Peyer's patch (tissue), 4 donors: Measurements from ENCODE around the gene FBL. TPM values are rescaled to one million over a fixed set of nuclear protein-coding genes. Genes with fewer than 3 reads are reported as not detected.
"Not testable (repeated sequence)": the region's sequence is repeated elsewhere in the genome, so short reads cannot be mapped to it uniquely, and the experiment has no call there.

Experiments used
- DNase-seq, 3 donors: peaks; one replicate each; pipeline ENCODE4 v3.0.0-alpha.2; 2017 to 2019
- H3K27ac ChIP-seq, 4 donors: fragments of 200-600 bp; sonication (generic); one replicate each; pipeline ENCODE4 v1.5.1; 2016 to 2019
- H3K27me3 ChIP-seq, 2 donors: fragments of 200-600 bp; sonication (generic); one replicate each; pipeline ENCODE4 v1.5.1; 2019
- H3K36me3 ChIP-seq, 3 donors: fragments of 200-600 bp; sonication (generic); one replicate each; pipeline ENCODE4 v1.5.1; 2016 to 2019
- H3K4me1 ChIP-seq, 4 donors: fragments of 200-600 bp; sonication (generic); one replicate each; pipeline ENCODE4 v1.5.1; 2016 to 2019
- H3K4me3 ChIP-seq, 4 donors: fragments of 200-600 bp; sonication (generic); 1 replicate in 3 of 4; 2 replicates in 1 of 4; pipeline ENCODE4 v1.5.1; 2016 to 2019; ENCODE audit warnings: mild to moderate bottlenecking in 1 of 4
- H3K9me3 ChIP-seq, 4 donors: fragments of 200-600 bp; sonication (generic); one replicate each; pipeline ENCODE4 v1.5.1; 2016 to 2019; ENCODE audit warnings: mild to moderate bottlenecking in 1 of 4
- POLR2A ChIP-seq, 2 donors: fragments of 450-650 bp; IDR thresholded peaks; one replicate each; pipeline ENCODE4 v1.5.1; 2017; ENCODE audit warnings: antibody characterized with exemption in 2 of 2, mild to moderate bottlenecking in 2 of 2, moderate library complexity in 2 of 2
- total RNA-seq, 4 donors: library from RNA; depleted of rRNA; stranded (reverse); fragments of >200 nt; gene quantifications; one replicate each; pipeline ENCODE4 v1.1.0, GENCODE V29; 2016
- TF ChIP-seq, protein P1 (sequence below), 6 experiments: fragments of 450-650 bp in 4 of 6; fragments of 200-600 bp in 2 of 6; sonication (generic) in 1 of 6; IDR thresholded peaks; one replicate each; pipeline ENCODE4 v1.5.1; 2017 to 2019; ENCODE audit warnings: antibody characterized with exemption in 6 of 6, mild to moderate bottlenecking in 3 of 6, moderate library complexity in 1 of 6

The FBL gene
- 100 to 1,000 TPM in 3 of 4 donors, 10 to 100 TPM in 1; 42.4 to 206 (median 103) TPM for total RNA-seq

DNA sequence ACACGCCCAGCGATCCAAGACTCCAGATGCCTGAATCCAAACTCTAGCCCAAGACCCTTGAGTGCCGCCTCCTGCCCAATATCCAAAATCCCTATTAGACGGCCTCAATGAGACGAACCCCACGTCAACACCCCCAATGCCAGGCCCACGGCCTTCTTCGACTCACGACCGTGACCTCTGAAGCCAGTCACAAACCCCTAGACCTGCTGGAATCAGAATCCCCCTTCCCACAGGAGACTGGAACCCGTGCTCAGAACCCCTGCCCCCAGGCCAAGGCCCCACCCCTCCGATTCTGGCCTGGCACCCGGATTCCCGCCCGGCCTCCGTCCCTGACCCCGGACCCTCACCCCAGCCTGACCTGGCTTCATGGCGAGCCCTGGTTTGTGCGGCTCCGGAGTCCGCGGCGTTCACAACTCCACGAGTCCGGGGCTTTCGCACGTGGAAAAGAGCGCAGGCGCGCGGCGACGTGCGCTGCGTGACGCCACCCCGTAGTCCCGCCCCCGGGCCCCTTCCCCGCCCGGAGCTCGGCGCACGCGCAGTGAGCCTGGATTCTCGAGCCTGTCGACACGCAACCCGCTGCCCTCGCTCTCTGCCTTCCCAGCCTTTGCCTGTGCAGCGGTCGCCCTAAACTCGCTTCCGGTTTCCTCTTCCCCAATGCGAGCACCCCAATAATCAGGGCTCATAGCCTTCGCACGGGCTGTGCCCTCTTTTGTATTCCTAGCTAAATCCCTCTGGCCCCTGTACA, at the start of gene FBL:
FBL (minus strand) TSS at position 447 of the 745 bp plus-strand sequence; CDS start at position 368, 79 bp downstream.
- Histone ChIP-seq H3K36me3 (no peaks in the 10 kb centered on the region), H3K4me3 (peak within 1 kb of the TSS; percentile 85 to 93 (median 88)), H3K27ac (peak within 1 kb of the TSS; percentile 85 to 87 (median 85)), H3K4me1 (peaks cover 0 to 32% (median 11%) of the 10 kb centered on the region in 4 donors), H3K27me3 (no peaks in the 10 kb centered on the region), H3K9me3 (no peaks in the 10 kb centered on the region)
- peak; percentile 95 to 98 (median 98) for DNase-seq
- TF ChIP-seq POLR2A (IDR thresholded peaks at IDR 0.05): peak; percentile 36 to 73
- TF ChIP-seq, protein P1, sequence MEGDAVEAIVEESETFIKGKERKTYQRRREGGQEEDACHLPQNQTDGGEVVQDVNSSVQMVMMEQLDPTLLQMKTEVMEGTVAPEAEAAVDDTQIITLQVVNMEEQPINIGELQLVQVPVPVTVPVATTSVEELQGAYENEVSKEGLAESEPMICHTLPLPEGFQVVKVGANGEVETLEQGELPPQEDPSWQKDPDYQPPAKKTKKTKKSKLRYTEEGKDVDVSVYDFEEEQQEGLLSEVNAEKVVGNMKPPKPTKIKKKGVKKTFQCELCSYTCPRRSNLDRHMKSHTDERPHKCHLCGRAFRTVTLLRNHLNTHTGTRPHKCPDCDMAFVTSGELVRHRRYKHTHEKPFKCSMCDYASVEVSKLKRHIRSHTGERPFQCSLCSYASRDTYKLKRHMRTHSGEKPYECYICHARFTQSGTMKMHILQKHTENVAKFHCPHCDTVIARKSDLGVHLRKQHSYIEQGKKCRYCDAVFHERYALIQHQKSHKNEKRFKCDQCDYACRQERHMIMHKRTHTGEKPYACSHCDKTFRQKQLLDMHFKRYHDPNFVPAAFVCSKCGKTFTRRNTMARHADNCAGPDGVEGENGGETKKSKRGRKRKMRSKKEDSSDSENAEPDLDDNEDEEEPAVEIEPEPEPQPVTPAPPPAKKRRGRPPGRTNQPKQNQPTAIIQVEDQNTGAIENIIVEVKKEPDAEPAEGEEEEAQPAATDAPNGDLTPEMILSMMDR (IDR thresholded peaks at IDR 0.05): no peak

DNA sequence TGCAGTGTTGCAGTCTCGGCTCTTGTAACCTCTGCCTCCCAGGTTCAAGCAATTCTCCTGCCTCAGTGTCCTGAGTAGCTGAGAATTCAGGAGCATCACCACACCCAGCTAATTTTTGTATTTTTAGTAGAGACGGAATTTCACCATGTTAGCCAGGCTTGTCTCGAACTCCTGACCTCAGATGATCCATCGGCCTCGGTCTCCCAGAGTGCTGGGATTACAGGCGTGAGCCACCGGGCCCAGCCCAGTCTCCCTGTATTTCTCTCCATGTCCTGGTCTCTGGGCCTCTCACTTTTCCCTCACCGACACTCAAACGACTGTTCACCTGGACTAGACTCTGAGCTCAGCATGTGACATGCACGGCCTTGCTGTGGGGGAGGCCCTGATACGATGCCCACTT, 48.9 kb upstream of the FBL start:
- not testable (repeated sequence) for H3K27me3 ChIP-seq, H3K27ac ChIP-seq, H3K36me3 ChIP-seq, H3K4me3 ChIP-seq, H3K4me1 ChIP-seq, H3K9me3 ChIP-seq, DNase-seq

GRCh38 chr19:39894236-39894606, 48.0 kb upstream of the FBL start:
- not testable (repeated sequence) for H3K9me3 ChIP-seq, H3K27me3 ChIP-seq, H3K27ac ChIP-seq, H3K4me3 ChIP-seq, H3K4me1 ChIP-seq, H3K36me3 ChIP-seq
- peak in 1 of 3 donors; percentile 2 for DNase-seq

DNA sequence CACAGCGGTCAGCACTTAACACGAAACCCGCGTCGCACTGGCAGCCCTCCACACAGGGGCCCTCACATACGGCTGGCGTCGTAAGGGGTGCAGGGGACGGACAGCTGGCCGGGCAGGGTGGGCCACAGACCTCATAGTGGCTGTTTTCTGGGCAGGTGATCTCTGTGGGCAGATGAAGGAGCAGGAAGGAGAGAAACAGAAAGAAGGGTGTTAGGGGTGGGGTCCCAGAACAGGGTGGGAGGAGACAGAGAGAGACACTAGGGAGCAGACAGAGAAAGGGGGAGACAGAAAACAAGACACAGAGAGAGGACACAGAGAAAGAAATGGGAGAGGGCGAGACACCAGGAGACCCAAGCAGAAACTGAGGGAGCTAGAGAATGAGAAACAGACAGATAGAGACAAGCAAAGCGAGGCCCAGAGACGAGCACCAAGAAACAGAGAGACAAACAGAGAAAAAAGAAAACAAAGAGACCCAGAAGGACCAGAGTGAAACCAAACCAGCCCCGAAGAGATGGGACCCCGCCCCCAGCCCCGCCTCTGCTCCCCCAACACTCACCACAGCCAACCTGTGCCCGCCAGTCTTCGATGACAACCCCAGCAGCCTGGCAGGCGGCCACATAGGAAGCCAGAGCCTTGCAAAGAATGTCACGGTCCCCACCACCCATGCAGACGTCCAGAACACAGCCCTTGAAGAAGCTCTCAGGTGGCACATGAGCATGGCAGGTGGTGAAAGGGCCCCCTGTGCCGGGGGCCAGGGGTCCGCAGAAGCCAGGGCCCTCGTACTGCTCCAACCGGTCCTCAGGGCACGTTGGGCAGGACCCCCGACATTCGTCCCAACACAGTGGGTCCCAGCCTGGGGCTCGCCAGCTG, 47.4 kb upstream of the FBL start:
- not testable (repeated sequence) for H3K27ac ChIP-seq, H3K27me3 ChIP-seq, H3K36me3 ChIP-seq, H3K4me3 ChIP-seq, H3K4me1 ChIP-seq, H3K9me3 ChIP-seq
- peak in 2 of 3 donors; percentile 25 to 49 for DNase-seq

DNA sequence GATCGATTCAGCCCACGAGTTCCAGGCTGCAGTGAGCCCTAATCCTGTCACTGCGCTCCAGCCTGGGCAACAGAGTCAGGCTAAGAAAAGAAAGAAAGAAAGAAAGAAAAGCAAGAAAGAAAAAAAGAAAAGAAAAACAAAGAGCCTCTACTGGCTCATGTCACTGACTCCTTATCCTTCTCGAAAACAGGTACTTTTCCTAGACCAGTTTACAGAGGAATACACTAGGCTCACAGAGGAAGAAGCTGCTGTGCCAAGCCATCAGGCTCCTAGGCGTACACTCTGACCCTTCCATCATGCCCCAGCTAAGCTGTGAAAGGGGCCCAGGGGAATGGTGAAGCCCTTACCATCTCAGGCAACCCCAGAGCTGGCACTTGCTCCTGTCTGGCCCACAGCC, 46.3 kb upstream of the FBL start:
- DNase-seq, H3K4me3 ChIP-seq, H3K9me3 ChIP-seq, H3K27me3 ChIP-seq, H3K4me1 ChIP-seq, H3K36me3 ChIP-seq, H3K27ac ChIP-seq: not testable (repeated sequence)

- not testable (repeated sequence) for H3K27ac ChIP-seq, H3K9me3 ChIP-seq, H3K4me1 ChIP-seq, H3K4me3 ChIP-seq, H3K36me3 ChIP-seq, H3K27me3 ChIP-seq
- peak in 1 of 3 donors; percentile 53 for DNase-seq
These were observed 45.7 kb upstream of the FBL start for GRCh38 chr19:39891660-39892505.

DNA sequence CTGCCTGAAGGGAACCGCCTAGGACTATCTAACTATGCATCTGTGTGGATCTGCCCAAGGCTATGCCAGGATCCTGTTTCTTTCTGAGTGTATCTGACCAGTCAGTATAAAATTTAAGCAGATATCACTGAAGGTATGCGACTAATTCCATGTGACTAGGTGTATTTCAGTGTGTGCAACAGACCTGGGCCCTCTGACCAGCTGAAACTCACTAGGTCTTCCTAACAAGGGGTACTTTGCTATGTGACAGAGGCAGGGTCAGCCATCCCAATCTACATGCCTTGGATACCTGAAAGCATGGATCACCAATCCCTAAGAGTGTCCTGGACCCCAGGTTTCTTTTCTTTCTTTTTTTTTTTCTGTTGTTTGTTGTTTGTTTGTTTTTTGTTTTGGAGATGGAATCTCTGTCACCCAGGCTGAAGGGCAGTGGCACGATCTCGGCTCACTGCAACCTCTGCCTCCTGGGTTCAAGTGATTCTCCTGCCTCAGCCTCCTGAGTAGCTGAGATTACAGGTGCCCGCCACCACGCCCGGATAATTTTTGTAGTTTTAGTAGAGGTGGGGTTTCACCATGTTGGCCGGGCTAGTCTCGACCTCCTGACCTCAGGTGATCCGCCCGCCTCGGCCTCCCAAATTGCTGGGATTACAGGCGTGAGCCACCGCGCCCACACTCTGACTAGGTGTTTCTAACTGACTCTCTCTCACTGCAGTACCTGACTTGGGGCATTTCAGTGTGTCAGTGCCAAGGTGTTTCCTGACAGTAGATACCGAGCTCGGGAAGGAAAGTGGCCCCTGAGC, 44.8 kb upstream of the FBL start:
- peaks cover 0 to 5% (median 0%) of the 10 kb centered on the region in 3 donors for H3K36me3 ChIP-seq
- peak in 1 of 3 donors; percentile 36 for DNase-seq
- no peaks in the 10 kb centered on the region for H3K4me1 ChIP-seq
- no peaks in the 10 kb centered on the region for H3K9me3 ChIP-seq
- H3K4me3 ChIP-seq: no peak overlapping the region
- TF ChIP-seq POLR2A (IDR thresholded peaks at IDR 0.05): no peak
- TF ChIP-seq, protein P1 (IDR thresholded peaks at IDR 0.05): no peak
- no peak overlapping the region for H3K27ac ChIP-seq
- H3K27me3 ChIP-seq: no peaks in the 10 kb centered on the region

DNA sequence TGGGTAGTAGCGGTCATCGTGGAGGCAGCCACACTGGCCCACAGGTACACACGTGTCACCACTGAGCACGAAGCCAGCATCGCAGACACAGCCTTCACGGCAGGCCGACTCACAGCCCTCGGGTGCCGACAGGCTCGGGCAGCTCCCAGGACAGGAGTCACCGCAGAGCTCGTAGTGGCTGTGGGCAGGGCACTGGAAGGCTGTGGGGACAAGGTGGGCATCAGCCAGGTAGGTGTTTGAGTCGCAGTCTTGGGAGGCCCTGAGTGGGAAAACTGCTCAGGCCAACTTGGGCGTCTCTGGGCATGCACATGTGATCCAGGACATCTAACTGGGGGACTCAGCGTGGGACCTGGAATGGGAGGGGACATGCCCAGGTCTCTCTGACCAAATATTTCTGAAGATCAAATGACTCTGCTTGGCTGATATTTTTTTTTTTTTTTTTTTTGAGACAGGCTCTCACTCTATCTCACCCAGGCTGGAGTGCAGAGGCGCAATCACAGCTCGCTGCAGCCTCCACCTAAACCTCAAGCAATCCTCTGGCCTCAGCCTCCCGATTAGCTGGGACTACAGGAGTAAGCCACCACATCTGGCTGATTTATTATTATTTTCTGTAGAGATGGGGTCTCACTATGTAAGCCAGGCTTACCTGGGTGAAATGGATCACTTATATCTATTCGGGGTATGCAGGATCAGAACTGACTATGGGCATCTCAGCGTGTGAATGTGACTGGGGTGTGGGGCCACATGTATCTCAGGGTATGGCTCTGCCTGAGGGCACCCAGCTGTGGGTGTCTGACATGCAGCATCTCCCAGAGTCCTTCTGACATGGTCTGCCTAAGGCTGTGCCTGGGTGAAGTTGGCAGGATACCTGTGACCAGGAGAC, 43.9 kb upstream of the FBL start:
- H3K27ac ChIP-seq, H3K36me3 ChIP-seq, H3K9me3 ChIP-seq, H3K4me3 ChIP-seq, H3K4me1 ChIP-seq, H3K27me3 ChIP-seq: not testable (repeated sequence)
- peak in 1 of 3 donors; percentile 46 for DNase-seq

DNA sequence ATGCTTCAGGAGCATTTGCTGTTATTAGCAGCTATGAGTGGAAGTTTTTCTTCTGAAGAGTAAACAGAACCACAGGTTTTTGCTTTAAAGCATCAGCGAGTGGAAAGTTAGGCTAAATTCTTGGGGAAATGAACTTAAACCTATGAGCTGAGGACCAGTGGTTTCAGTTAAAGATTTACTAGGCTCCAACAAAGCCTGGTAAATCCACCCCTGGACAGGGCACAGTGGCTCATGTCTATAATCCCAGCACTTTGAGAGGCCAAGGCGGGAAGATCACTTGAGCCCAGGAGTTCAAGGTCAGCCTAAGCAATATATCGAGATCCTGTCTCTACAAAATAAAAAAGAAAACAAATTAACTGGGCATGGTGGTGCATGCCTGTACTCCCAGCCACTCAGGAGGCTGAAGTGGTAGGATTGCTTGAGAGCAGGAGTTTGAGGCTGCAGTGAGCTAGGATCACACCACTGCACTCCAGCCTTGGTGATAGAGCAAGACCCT, 41.3 kb upstream of the FBL start:
- H3K36me3 ChIP-seq, DNase-seq, H3K27ac ChIP-seq, H3K4me1 ChIP-seq, H3K4me3 ChIP-seq, H3K9me3 ChIP-seq, H3K27me3 ChIP-seq: not testable (repeated sequence)

GRCh38 chr19:39885821-39886554, 39.8 kb upstream of the FBL start:
- not testable (repeated sequence) for H3K4me3 ChIP-seq, H3K27me3 ChIP-seq, H3K27ac ChIP-seq, H3K4me1 ChIP-seq, H3K9me3 ChIP-seq, H3K36me3 ChIP-seq
- peak in 1 of 3 donors; percentile 45 for DNase-seq
